ENCODE data around the gene GABBR2.
"Not testable (repeated sequence)": the region's sequence is repeated elsewhere in the genome, so short reads cannot be mapped to it uniquely, and the experiment has no call there.

Gene GABBR2

GRCh38 chr9:98673681-98674080 lies 35.1 kb downstream of the GABBR2 start:
- FAIRE-seq (no peak), DNase-seq (ENCODE audit: insufficient read length) (no peak)
- no peak for TF ChIP-seq POLR2A (IDR thresholded peaks at IDR 0.05; ENCODE audit: low read depth, low read length)
- TF ChIP-seq POLR2AphosphoS5 (IDR thresholded peaks at IDR 0.05; ENCODE audit: low read depth, low read length) = no peak

- TF ChIP-seq TAF1 (IDR thresholded peaks at IDR 0.05; ENCODE audit: borderline replicate concordance, low read depth, low read length) (no peak), POLR2A (IDR thresholded peaks at IDR 0.05; ENCODE audit: low read depth, low read length) (no peak), POLR2AphosphoS5 (IDR thresholded peaks at IDR 0.05; ENCODE audit: low read depth, low read length) (no peak)
- FAIRE-seq = no peak
- DNase-seq (ENCODE audit: insufficient read length) = no peak
These were observed 41.6 kb downstream of the GABBR2 start for GRCh38 chr9:98667005-98667640.

- TF ChIP-seq TAF1 (IDR thresholded peaks at IDR 0.05; ENCODE audit: borderline replicate concordance, low read depth, low read length) (no peak), POLR2AphosphoS5 (IDR thresholded peaks at IDR 0.05; ENCODE audit: low read depth, low read length) (no peak), POLR2A (IDR thresholded peaks at IDR 0.05; ENCODE audit: low read depth, low read length) (no peak)
- no peak for DNase-seq (ENCODE audit: insufficient read length)
These were observed 43.2 kb downstream of the GABBR2 start for GRCh38 chr9:98665501-98665900.

GRCh38 chr9:98660541-98660940 lies 48.2 kb downstream of the GABBR2 start:
- TF ChIP-seq POLR2AphosphoS5 (IDR thresholded peaks at IDR 0.05; ENCODE audit: low read depth, low read length) = no peak
- no peak for TF ChIP-seq POLR2A (IDR thresholded peaks at IDR 0.05; ENCODE audit: low read depth, low read length)
- no peak for TF ChIP-seq TAF1 (IDR thresholded peaks at IDR 0.05; ENCODE audit: borderline replicate concordance, low read depth, low read length)
- DNase-seq (ENCODE audit: insufficient read length) = no peak
- no peak for FAIRE-seq

More at GRCh38 chr9:98665501-98665900, 43.2 kb downstream of the GABBR2 start:
- FAIRE-seq = no peak

- FAIRE-seq = no peak
- no peak for TF ChIP-seq TAF1 (IDR thresholded peaks at IDR 0.05; ENCODE audit: borderline replicate concordance, low read depth, low read length)
- TF ChIP-seq POLR2A (IDR thresholded peaks at IDR 0.05; ENCODE audit: low read depth, low read length) = no peak
- no peak for TF ChIP-seq POLR2AphosphoS5 (IDR thresholded peaks at IDR 0.05; ENCODE audit: low read depth, low read length)
- no peak for DNase-seq (ENCODE audit: insufficient read length)
These were observed 49.8 kb downstream of the GABBR2 start for GRCh38 chr9:98658951-98659351.

- TF ChIP-seq POLR2AphosphoS5 (IDR thresholded peaks at IDR 0.05; ENCODE audit: low read depth, low read length) (no peak), POLR2A (IDR thresholded peaks at IDR 0.05; ENCODE audit: low read depth, low read length) (no peak), TAF1 (IDR thresholded peaks at IDR 0.05; ENCODE audit: borderline replicate concordance, low read depth, low read length) (no peak)
- DNase-seq (ENCODE audit: insufficient read length) = no peak
- no peak for FAIRE-seq
These were observed 50.8 kb downstream of the GABBR2 start for GRCh38 chr9:98657897-98658296.

- DNase-seq (ENCODE audit: insufficient read length) = no peak
- no peak for TF ChIP-seq POLR2A (IDR thresholded peaks at IDR 0.05; ENCODE audit: low read depth, low read length)
- TF ChIP-seq POLR2AphosphoS5 (IDR thresholded peaks at IDR 0.05; ENCODE audit: low read depth, low read length) = no peak
- TF ChIP-seq TAF1 (IDR thresholded peaks at IDR 0.05; ENCODE audit: borderline replicate concordance, low read depth, low read length) = no peak
- no peak for FAIRE-seq
These were observed 52.2 kb downstream of the GABBR2 start for GRCh38 chr9:98656511-98656910.

- not testable (repeated sequence) for FAIRE-seq; DNase-seq (ENCODE audit: insufficient read length)
These were observed 53.3 kb downstream of the GABBR2 start for GRCh38 chr9:98655428-98655827.

- FAIRE-seq (no peak), DNase-seq (ENCODE audit: insufficient read length) (no peak)
- TF ChIP-seq TAF1 (IDR thresholded peaks at IDR 0.05; ENCODE audit: borderline replicate concordance, low read depth, low read length) = no peak
- TF ChIP-seq POLR2AphosphoS5 (IDR thresholded peaks at IDR 0.05; ENCODE audit: low read depth, low read length) = no peak
- TF ChIP-seq POLR2A (IDR thresholded peaks at IDR 0.05; ENCODE audit: low read depth, low read length) = no peak
These were observed 54.5 kb downstream of the GABBR2 start for GRCh38 chr9:98654247-98654646.

GRCh38 chr9:98652741-98653140 lies 56.0 kb downstream of the GABBR2 start:
- FAIRE-seq (no peak), DNase-seq (ENCODE audit: insufficient read length) (no peak)
- TF ChIP-seq POLR2A (IDR thresholded peaks at IDR 0.05; ENCODE audit: low read depth, low read length) = no peak
- TF ChIP-seq POLR2AphosphoS5 (IDR thresholded peaks at IDR 0.05; ENCODE audit: low read depth, low read length) = no peak
- TF ChIP-seq TAF1 (IDR thresholded peaks at IDR 0.05; ENCODE audit: borderline replicate concordance, low read depth, low read length) = no peak

- no peak for FAIRE-seq
- DNase-seq (ENCODE audit: insufficient read length) = no peak
- no peak for TF ChIP-seq POLR2AphosphoS5 (IDR thresholded peaks at IDR 0.05; ENCODE audit: low read depth, low read length)
- no peak for TF ChIP-seq TAF1 (IDR thresholded peaks at IDR 0.05; ENCODE audit: borderline replicate concordance, low read depth, low read length)
- no peak for TF ChIP-seq POLR2A (IDR thresholded peaks at IDR 0.05; ENCODE audit: low read depth, low read length)
These were observed 56.4 kb downstream of the GABBR2 start for GRCh38 chr9:98652302-98652701.

- no peak for TF ChIP-seq POLR2A (IDR thresholded peaks at IDR 0.05; ENCODE audit: low read depth, low read length)
- no peak for TF ChIP-seq POLR2AphosphoS5 (IDR thresholded peaks at IDR 0.05; ENCODE audit: low read depth, low read length)
- TF ChIP-seq TAF1 (IDR thresholded peaks at IDR 0.05; ENCODE audit: borderline replicate concordance, low read depth, low read length) = no peak
- no peak for FAIRE-seq
These were observed 61.5 kb downstream of the GABBR2 start for GRCh38 chr9:98647236-98647635.

GRCh38 chr9:98644011-98644410 lies 64.7 kb downstream of the GABBR2 start:
- DNase-seq (ENCODE audit: insufficient read length) (no peak), FAIRE-seq (no peak)
- no peak for TF ChIP-seq POLR2A (IDR thresholded peaks at IDR 0.05; ENCODE audit: low read depth, low read length)
- no peak for TF ChIP-seq POLR2AphosphoS5 (IDR thresholded peaks at IDR 0.05; ENCODE audit: low read depth, low read length)
- no peak for TF ChIP-seq TAF1 (IDR thresholded peaks at IDR 0.05; ENCODE audit: borderline replicate concordance, low read depth, low read length)

More at GRCh38 chr9:98647236-98647635, 61.5 kb downstream of the GABBR2 start:
- no peak for DNase-seq (ENCODE audit: insufficient read length)

Data from GM12892 (cell line).